Measurements from ENCODE around the gene P4HA1. TPM values are rescaled to one million over a fixed set of nuclear protein-coding genes. Genes with fewer than 3 reads are reported as not detected.

P4HA1 gene
- total RNA-seq, 1 donor from 2014 or later: 77.0 TPM

DNA sequence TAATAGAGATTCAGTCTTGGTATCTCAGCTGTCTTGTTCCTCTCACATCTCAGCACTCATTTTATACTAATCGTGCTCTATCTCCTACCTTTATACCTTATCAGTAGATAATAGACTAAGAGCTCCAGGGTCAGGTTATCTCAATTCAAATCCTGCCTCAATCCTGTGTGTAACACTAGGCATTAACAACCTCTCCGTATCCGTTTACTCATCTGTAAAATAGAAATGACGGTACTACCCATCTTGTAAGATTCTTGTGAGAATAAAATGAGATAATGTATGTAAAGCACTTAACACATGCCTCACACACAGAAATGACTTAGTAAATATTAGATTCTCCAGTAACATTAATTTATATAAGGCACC, 622 bp upstream of the P4HA1 start:
- ATAC-seq (no peak), DNase-seq (ENCODE audit: missing footprints) (no peak)
- intact Hi-C loops (cut with DNase I): loop anchor here (1.0 to 5.0 kb wide), 3 partner anchors 13 to 60 kb away; partner anchors contain the start of gene NUDT13

DNA sequence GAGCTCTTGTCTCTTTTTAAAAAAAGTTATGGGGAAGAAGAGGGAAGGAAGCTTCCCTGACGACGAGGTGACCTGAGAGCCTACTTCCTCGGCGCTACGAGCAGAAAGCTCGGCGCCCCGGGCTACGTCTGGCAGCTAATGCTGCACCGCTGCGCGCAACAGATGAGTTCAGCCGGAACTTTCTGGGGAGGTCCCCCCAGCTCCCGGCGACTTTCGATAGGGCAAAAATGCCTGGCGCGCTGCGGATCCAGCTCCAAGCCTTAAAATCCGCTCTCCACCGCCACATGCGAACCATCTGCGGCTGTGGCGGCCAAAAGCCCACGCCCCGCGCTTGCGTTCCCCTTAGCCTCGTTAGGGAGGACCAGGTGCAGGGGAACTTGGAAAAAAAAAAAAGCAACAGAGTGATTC, 621 bp downstream of the P4HA1 start:
- peak; percentile 88 for DNase-seq (ENCODE audit: missing footprints)
- peak; percentile 58 for ATAC-seq
- intact Hi-C loops (cut with DNase I): loop anchor here (2.0 to 5.0 kb wide), 2 partner anchors 23 to 61 kb away; no protein-coding TSS in a partner anchor

- intact Hi-C loops (cut with DNase I): loop anchor here (2.0 to 5.0 kb wide), 2 partner anchors 23 to 62 kb away; no protein-coding TSS in a partner anchor
- no peak for ATAC-seq
Observed at GRCh38 chr10:73095481-73096021, 1.1 kb downstream of the P4HA1 start.

DNA sequence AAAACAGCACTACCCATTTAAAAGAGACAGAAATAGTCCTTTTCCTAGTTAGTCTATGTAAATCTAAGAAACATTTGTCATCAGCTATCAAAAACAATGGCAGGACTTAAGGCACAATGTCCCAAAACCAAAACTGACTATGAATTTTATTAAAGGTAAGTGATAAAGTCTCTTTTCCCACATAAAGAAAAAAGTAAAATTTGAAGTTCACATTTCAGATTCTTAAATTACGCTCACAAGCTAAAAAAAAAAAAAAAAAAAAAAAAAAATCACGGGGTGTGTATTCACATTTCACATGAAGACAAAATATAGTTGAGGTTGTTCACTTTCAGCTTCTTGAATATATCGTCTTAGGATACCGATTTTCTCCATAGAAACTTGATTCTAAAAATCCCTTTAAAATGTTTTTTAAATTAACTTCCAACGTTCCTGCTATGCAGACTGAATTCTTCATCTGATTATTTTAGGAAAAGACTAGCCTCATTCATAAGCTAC, 1.6 kb downstream of the P4HA1 start:
- DNase-seq (ENCODE audit: missing footprints): no peak
- intact Hi-C loops (cut with DNase I): loop anchor here (5.0 kb wide), 1 partner anchor 62 kb away; no protein-coding TSS in a partner anchor
- no peak for ATAC-seq

More at GRCh38 chr10:73095481-73096021, 1.1 kb downstream of the P4HA1 start:
- no peak for DNase-seq (ENCODE audit: missing footprints)

DNA sequence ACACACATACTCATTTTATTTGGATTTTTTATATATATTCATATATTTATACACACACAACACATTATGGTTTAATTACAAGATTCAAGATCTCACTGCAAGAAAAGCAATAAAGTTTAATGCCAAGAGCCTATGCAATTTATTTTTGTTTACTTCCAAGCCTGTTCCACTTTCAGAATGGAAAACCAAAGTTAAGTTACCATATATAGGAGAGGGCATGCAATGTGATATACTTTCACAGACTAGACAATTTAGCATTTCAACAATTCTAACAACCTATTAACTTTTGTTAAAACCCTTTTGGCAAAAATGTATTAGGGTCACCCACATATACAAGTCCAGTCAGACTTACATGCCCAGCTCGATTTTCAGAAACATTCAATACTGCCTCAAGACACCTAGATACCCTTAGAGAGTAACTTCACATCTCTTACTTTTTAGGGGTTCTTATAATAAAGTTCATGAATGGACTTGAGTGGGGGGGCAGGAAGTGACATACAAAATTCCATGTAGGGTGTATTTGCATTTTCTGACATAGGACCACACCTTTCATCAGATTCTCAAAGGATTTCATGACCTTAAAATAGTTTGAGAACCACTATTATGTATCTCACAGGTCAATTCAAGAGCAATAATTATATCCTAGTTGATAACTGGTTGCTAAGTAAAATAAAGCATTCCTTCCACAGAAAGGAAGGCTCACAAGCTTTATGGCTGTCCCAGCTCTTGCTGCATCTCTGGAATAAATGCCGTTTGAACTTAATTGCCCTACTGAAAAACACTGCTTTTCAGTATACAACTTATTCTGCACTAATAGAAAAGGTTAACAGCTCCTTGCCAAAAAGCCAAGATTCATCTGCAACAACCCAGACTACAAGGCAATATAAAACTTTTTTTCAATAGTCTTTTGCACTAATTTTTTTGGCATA, 2.5 kb downstream of the P4HA1 start:
- no peak for DNase-seq (ENCODE audit: missing footprints)
- intact Hi-C loops (cut with DNase I): no loop called here
- no peak for ATAC-seq

GRCh38 chr10:73092830-73093229, 3.8 kb downstream of the P4HA1 start:
- ATAC-seq (no peak), DNase-seq (ENCODE audit: missing footprints) (no peak)
- intact Hi-C loops (cut with DNase I): no loop called here

- ATAC-seq (no peak), DNase-seq (ENCODE audit: missing footprints) (no peak)
- intact Hi-C loops (cut with DNase I): no loop called here
Observed at GRCh38 chr10:73088304-73088703, 8.4 kb downstream of the P4HA1 start.

DNA sequence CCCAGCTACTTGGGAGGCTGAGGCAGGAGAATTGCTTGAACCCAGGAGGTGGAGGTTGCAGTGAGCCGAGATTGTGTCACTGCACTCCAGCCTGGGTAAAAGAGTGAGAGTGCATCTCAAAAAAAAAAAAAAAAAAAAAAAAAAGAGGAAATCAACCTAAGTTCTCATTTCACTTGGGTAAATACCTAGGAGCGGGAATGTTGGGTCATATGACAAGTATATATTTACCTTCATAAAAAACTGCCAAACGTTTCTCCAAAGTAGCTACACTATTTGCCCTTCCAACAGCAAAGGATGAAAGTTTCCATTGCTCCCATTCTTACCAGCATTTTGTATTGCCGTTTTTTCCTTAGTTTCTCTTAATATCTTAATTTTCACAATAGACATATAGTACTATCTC, 9.8 kb downstream of the P4HA1 start:
- ATAC-seq: no peak
- intact Hi-C loops (cut with DNase I): no loop called here
- DNase-seq (ENCODE audit: missing footprints): no peak

DNA sequence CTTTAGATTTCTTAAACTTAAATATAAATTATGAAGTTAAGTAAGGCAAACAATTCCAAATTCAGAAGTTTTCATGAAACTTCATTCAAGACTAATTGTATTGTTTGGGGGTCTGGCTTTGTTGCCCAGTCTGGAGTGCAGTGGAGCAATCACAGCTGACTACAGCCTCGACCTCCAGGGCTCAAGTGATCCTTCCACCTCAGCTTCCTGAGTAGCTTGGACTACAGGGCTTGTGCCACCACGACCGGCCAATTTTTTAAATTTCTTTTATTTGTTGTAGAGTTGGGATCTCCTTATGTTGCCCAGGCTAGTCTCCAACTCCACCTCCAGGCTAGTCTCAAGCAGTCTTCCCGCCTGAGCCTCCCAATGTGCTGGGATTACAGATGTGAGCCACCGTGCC, 12.5 kb downstream of the P4HA1 start:
- ATAC-seq: no peak
- intact Hi-C loops (cut with DNase I): no loop called here

GRCh38 chr10:73083221-73083620, 13.4 kb downstream of the P4HA1 start:
- DNase-seq (ENCODE audit: missing footprints): no peak
- ATAC-seq: peak; percentile 33
- intact Hi-C loops (cut with DNase I): no loop called here

More for the DNA sequence above, 12.5 kb downstream of the P4HA1 start:
- no peak for DNase-seq (ENCODE audit: missing footprints)

DNA sequence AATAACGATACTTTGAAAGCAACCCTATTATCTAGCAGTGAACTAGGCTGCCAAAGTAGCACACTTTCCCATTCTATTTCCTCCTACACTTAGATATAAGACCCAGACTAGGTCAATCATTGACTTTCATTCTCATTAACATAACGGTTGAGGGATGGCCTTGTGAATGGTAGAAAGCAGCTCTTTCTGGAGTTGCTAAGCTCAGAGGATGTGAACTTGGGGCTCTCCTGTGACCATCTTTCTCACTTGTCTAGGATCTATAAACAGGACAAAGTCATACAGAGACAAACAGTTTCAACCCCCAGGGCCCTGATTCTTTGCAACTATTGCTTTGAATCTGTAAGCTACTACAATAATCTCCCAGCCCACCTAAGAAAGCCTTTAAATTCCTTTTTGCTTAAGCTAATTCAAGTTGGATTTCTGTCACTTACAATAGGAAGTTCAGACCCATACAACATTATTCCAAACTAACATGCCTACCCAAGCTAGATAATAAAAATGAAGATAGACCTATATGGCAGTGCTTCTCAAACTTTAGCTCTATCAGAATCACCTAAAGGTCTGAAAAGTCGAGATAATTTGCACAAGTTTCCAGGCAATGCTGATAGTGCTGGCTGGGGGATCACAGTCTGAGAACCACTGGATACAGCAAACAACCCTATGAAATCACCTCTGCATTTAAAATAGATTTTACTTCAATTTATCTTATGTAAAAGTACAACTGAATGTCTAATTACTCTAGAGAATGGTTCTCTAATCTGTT, 16.7 kb downstream of the P4HA1 start:
- ATAC-seq: no peak
- DNase-seq (ENCODE audit: missing footprints): no peak
- intact Hi-C loops (cut with DNase I): no loop called here

DNA sequence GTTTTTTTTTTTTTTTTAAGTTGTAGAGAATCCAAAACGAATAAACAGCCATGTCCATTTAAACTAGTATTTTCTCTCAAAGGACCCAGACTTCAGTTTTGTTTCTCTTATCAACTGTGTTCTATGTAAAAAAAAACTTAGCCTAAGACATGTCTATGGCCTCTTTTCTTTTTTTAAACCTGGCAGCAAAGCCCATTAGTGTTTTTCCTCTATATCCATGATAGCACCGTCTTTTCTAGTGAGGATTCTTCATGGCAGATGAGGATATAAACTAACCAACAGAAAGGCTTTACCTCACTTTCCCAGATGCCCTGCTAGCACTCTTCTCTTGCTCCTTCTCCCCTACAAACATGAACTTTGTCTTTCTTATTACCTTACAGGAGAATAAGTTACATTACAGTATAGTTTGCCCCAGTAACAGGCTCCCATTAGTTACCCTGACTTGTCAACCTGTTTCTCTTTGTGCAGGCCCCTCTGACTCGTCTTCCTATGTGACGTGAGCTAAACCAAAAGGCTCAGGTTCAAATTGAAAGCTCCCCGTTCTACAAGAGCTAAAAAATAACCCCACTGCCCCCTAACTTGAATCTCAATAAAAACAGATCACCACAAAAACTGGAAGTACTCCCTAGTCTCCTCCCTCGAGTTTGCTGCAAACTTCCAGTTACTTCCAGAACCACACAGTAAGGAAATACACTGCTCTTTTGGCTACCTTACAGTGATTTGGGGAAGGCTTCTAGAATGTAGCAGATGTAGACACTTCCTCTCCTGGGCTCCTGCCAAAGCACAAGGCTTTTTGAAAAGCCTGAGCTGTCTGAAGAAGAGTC, 20.1 kb downstream of the P4HA1 start:
- intact Hi-C loops (cut with DNase I): no loop called here
- ATAC-seq (peak; percentile 88), DNase-seq (ENCODE audit: missing footprints) (no peak)

DNA sequence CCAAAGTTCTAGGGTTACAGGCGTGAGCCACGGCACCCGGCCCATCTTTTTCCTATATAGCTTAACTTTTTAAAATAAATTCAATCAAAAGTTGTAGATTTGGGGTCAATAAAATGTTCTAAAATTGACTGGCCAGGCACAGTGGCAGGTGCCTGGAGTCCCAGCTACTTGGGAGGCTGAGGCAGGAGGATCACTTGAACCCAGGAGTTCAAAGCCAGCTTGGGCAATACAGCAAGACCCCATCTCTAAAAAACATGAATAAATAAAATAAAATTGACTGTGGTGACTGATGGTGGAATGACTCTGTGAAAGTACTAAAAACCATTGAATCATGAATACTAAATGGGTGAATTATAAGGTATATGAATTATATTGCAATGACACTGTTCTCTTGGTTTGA, 20.8 kb downstream of the P4HA1 start:
- intact Hi-C loops (cut with DNase I): no loop called here
- ATAC-seq (no peak), DNase-seq (ENCODE audit: missing footprints) (no peak)

DNA sequence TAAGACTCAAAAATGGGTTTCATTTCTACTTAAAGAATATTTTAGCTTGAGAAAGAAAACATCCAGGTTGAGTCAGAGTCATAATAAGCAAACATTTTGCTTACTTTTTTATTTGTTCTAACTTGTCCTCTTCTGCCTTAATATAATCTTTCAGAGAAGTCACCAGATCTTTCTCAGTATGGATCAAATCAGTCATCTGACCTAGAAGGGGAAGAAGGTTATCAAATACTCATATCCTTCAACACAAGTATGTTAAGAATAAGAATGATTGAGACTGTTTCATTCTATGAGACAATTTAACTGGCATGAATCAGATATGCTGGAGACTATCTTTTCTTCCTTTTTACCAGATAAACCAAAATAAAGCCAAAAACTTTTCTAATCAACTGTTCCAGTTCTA, 23.0 kb downstream of the P4HA1 start:
- no peak for DNase-seq (ENCODE audit: missing footprints)
- intact Hi-C loops (cut with DNase I): no loop called here
- no peak for ATAC-seq

- intact Hi-C loops (cut with DNase I): no loop called here
- DNase-seq (ENCODE audit: missing footprints) (no peak), ATAC-seq (no peak)
Observed at GRCh38 chr10:73065441-73065840, 31.2 kb downstream of the P4HA1 start.

DNA sequence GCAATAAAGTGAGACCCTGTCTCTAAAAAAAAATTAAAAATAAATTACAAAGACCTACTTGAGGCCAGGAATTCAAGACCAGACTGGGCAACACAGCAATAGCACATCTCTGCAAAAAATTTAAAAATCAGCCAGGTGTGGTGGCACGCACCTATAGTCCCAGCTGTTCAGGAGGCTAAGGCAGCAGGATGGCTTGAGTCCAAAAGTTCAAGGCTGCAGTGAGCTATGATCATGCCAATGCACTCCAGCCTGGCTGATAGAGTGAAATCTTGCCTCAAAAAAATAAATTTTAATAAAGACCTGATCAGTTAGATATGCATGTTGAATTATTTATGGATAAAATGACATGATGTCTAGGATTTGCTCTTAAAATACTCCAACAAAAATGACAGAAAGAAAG, 34.9 kb downstream of the P4HA1 start:
- intact Hi-C loops (cut with DNase I): no loop called here
- DNase-seq (ENCODE audit: missing footprints) (no peak), ATAC-seq (no peak)

DNA sequence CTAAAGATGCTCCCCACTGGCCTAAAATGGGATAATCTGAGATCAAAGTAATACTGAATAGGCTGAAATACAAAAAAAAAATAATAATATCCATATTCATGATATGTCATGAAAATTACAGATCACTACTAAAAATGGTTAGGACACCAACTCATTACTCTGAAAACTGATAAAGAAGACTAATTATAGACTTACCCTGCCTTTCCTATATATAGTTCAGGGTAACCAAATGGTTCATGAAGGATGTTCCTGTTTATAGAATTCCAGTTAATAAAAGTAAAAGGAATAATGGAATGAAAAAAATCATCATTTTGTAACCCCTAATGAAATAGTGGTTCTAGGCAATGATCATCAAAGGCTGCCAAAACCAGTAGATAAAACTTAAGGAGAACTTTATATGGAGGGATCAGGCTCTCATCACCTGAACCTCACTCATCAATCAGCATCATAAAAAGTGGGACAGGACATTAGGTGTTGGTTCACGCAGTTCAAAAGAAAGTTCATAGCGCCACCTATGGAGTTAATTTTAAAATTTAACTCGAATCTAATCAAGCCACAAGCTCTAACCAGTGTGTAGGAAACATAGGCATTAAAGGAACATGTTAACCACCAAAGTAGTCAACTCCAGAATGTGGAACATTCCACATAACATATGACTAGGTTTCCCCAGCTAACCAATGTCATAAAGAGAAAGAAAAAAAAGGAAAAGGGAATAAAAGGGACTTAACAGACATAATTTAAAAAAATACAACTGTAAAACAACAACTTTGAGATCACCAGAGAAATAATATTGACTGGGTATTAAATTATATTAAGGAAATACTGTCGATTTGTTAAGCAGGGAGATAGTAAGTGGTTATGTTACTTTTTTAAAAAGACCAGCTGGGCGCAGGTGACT, 35.7 kb downstream of the P4HA1 start:
- ATAC-seq (peak; percentile 34), DNase-seq (ENCODE audit: missing footprints) (no peak)
- intact Hi-C loops (cut with DNase I): no loop called here

Data from Right ventricle myocardium inferior (tissue), 1 donor.